ENCODE measurements around the gene LEF1.

Gene LEF1

GRCh38 chr4:108146819-108147218 lies 21.9 kb downstream of the LEF1 start:
- no peak for DNase-seq

GRCh38 chr4:108146336-108146735 lies 22.4 kb downstream of the LEF1 start:
- DNase-seq: no peak

GRCh38 chr4:108144451-108144850 lies 24.3 kb downstream of the LEF1 start:
- DNase-seq: no peak

GRCh38 chr4:108143515-108143914 lies 25.2 kb downstream of the LEF1 start:
- DNase-seq: peak; percentile 59

- no peak for DNase-seq
These were observed 25.9 kb downstream of the LEF1 start for GRCh38 chr4:108142870-108143269.

GRCh38 chr4:108141213-108141950 lies 27.4 kb downstream of the LEF1 start:
- no peak for DNase-seq

- no peak for DNase-seq
These were observed 28.4 kb downstream of the LEF1 start for GRCh38 chr4:108140328-108140727.

- DNase-seq: no peak
These were observed 29.6 kb downstream of the LEF1 start for GRCh38 chr4:108139089-108139488.

- peak; percentile 56 for DNase-seq
These were observed 33.1 kb downstream of the LEF1 start for GRCh38 chr4:108135549-108136209.

- DNase-seq: no peak
These were observed 37.8 kb downstream of the LEF1 start for GRCh38 chr4:108130955-108131354.

- DNase-seq: no peak
These were observed 39.5 kb downstream of the LEF1 start for GRCh38 chr4:108129196-108129595.

- no peak for DNase-seq
These were observed 41.9 kb downstream of the LEF1 start for GRCh38 chr4:108126806-108127205.

GRCh38 chr4:108120789-108121188 lies 47.9 kb downstream of the LEF1 start:
- no peak for DNase-seq

- DNase-seq: no peak
These were observed 49.4 kb downstream of the LEF1 start for GRCh38 chr4:108119199-108119800.

GRCh38 chr4:108118505-108118904 lies 50.2 kb downstream of the LEF1 start:
- DNase-seq: peak; percentile 5

- no peak for DNase-seq
These were observed 51.1 kb downstream of the LEF1 start for GRCh38 chr4:108117418-108118182.

- peak; percentile 70 for DNase-seq
These were observed 52.1 kb downstream of the LEF1 start for GRCh38 chr4:108116423-108117168.

- no peak for DNase-seq
These were observed 53.6 kb downstream of the LEF1 start for GRCh38 chr4:108115168-108115526.

- no peak for DNase-seq
These were observed 54.2 kb downstream of the LEF1 start for GRCh38 chr4:108114503-108114902.

- DNase-seq: no peak
These were observed 55.5 kb downstream of the LEF1 start for GRCh38 chr4:108113229-108113628.

GRCh38 chr4:108111781-108112180 lies 57.0 kb downstream of the LEF1 start:
- no peak for DNase-seq

GRCh38 chr4:108110450-108110849 lies 58.3 kb downstream of the LEF1 start:
- no peak for DNase-seq

GRCh38 chr4:108109997-108110416 lies 58.7 kb downstream of the LEF1 start:
- DNase-seq: no peak

Data from DMS79 treated with DMSO at 0.1 percent for 48 hours (cell line).